NT2/D1 (cell line): ENCODE results near the gene TJAP1.

Experiments used
- SUZ12 ChIP-seq: IDR thresholded peaks from 2 replicates; pipeline ENCODE4 v1.6.1; 2011; ENCODE audit not compliant: insufficient read length, insufficient read depth; ENCODE audit errors: extremely low read depth
- ZNF274 ChIP-seq: IDR thresholded peaks from 2 replicates; pipeline ENCODE4 v1.6.1; 2011; ENCODE audit warnings: mild to moderate bottlenecking, low read depth, low read length

- TF ChIP-seq ZNF274 (no peak), SUZ12 (no peak)
These were observed 49.2 kb upstream of the TJAP1 start for GRCh38 chr6:43428112-43428570.
